ENCODE measurements around the gene FAM53B.

GRCh38 chr10:124669824-124670654 lies 74.1 kb downstream of the FAM53B start:
- TF ChIP-seq CREB5 (CRISPR knock-in tag; IDR thresholded peaks at IDR 0.05; ENCODE audit: low read depth), result no peak
- TF ChIP-seq ESRRG (CRISPR knock-in tag; IDR thresholded peaks at IDR 0.05), result no peak
- TF ChIP-seq ZC3H10 (CRISPR knock-in tag; IDR thresholded peaks at IDR 0.05), result no peak
- no peak for TF ChIP-seq ZFP30 (CRISPR knock-in tag; IDR thresholded peaks at IDR 0.05)
- no peak for TF ChIP-seq ARNTL (CRISPR knock-in tag; IDR thresholded peaks at IDR 0.05; ENCODE audit: borderline replicate concordance, low read depth)
- TF ChIP-seq CSRNP3 (CRISPR knock-in tag; IDR thresholded peaks at IDR 0.05), result no peak
- no peak for TF ChIP-seq RARB (CRISPR knock-in tag; IDR thresholded peaks at IDR 0.05)
- no peak for TF ChIP-seq ZFP3 (CRISPR knock-in tag; IDR thresholded peaks at IDR 0.05)
- TF ChIP-seq ISL1 (CRISPR knock-in tag; IDR thresholded peaks at IDR 0.05), result no peak
- TF ChIP-seq CSDC2 (CRISPR knock-in tag; IDR thresholded peaks at IDR 0.05), result no peak
- TF ChIP-seq, protein P1, sequence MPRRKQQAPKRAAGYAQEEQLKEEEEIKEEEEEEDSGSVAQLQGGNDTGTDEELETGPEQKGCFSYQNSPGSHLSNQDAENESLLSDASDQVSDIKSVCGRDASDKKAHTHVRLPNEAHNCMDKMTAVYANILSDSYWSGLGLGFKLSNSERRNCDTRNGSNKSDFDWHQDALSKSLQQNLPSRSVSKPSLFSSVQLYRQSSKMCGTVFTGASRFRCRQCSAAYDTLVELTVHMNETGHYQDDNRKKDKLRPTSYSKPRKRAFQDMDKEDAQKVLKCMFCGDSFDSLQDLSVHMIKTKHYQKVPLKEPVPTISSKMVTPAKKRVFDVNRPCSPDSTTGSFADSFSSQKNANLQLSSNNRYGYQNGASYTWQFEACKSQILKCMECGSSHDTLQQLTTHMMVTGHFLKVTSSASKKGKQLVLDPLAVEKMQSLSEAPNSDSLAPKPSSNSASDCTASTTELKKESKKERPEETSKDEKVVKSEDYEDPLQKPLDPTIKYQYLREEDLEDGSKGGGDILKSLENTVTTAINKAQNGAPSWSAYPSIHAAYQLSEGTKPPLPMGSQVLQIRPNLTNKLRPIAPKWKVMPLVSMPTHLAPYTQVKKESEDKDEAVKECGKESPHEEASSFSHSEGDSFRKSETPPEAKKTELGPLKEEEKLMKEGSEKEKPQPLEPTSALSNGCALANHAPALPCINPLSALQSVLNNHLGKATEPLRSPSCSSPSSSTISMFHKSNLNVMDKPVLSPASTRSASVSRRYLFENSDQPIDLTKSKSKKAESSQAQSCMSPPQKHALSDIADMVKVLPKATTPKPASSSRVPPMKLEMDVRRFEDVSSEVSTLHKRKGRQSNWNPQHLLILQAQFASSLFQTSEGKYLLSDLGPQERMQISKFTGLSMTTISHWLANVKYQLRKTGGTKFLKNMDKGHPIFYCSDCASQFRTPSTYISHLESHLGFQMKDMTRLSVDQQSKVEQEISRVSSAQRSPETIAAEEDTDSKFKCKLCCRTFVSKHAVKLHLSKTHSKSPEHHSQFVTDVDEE (CRISPR knock-in tag; IDR thresholded peaks at IDR 0.05), result no peak
- TF ChIP-seq ZNF565 (CRISPR knock-in tag; conservative IDR thresholded peaks at IDR 0.05; ENCODE audit: low read depth), result no peak
- TF ChIP-seq SNAI2 (CRISPR knock-in tag; IDR thresholded peaks at IDR 0.05), result no peak
- TF ChIP-seq PATZ1 (CRISPR knock-in tag; IDR thresholded peaks at IDR 0.05; ENCODE audit: borderline replicate concordance), result no peak

Measured in SK-N-SH treated with all-trans-retinoic acid at 6 μM for 48 hours (cell line).